ENCODE results near the gene C9orf78. TPM values are rescaled to one million over a fixed set of nuclear protein-coding genes. Genes with fewer than 3 reads are reported as not detected.
A peak's percentile ranks its signal among the peaks of the same experiment; 100 is the strongest.
"Not testable (repeated sequence)": the region's sequence is repeated elsewhere in the genome, so short reads cannot be mapped to it uniquely, and the experiment has no call there.

Gene C9orf78
- total and polyA plus RNA-seq, 2 experiments from 2014 or later: 34.4 to 84.6 TPM

- Histone ChIP-seq H3K79me2 (replicated peaks; ENCODE audit: insufficient read depth) (no peaks in the 10 kb centered on the region), H3F3A (replicated peaks; ENCODE audit: low read depth) (no peaks in the 10 kb centered on the region), H2AFZ (no peak overlapping the region), H3K4me3 (no peak overlapping the region), H3K27me3 (ENCODE audit: insufficient read depth) (no peaks in the 10 kb centered on the region), H4K20me1 (replicated peaks; ENCODE audit: insufficient read depth) (no peaks in the 10 kb centered on the region; the same call in 1 of the 2 replicates), H3K4me1 (ENCODE audit: insufficient read depth) (no peaks in the 10 kb centered on the region), H3K27ac (ENCODE audit: low read depth) (no peak overlapping the region), H3K9me2 (ENCODE audit: insufficient read depth) (no peaks in the 10 kb centered on the region), H3K36me3 (ENCODE audit: insufficient read depth) (no peaks in the 10 kb centered on the region), H3K4me2 (no peak overlapping the region)
- TF ChIP-seq POLR2AphosphoS5 (IDR thresholded peaks at IDR 0.05; ENCODE audit: low read depth) (no peak), EZH2phosphoT487 (IDR thresholded peaks at IDR 0.05; ENCODE audit: unreplicated experiment) (no peak)
- no peak for DNase-seq (ENCODE audit: low spot score)
- Mint-ChIP-seq H3K27ac (no peak overlapping the region), H3K27me3 (ENCODE audit: insufficient read depth, low read depth, poor library complexity) (peaks cover 4% of the 10 kb centered on the region), H3K9me3 (no peaks in the 10 kb centered on the region; the same call in 2 of the 3 replicates), H3K4me3 (no peak overlapping the region), H3K36me3 (ENCODE audit: low read depth) (no peaks in the 10 kb centered on the region), H3K4me1 (no peaks in the 10 kb centered on the region)
- ATAC-seq: no peak
These were observed 49.2 kb downstream of the C9orf78 start for GRCh38 chr9:129785866-129786265.

GRCh38 chr9:129784970-129785369 is 50.1 kb downstream of the C9orf78 start:
- not testable (repeated sequence) for H3K9me3 Mint-ChIP-seq; H3K4me3 Mint-ChIP-seq; H4K20me1 ChIP-seq (replicated peaks; ENCODE audit: insufficient read depth); H3K79me2 ChIP-seq (replicated peaks; ENCODE audit: insufficient read depth); H3K27ac Mint-ChIP-seq; DNase-seq (ENCODE audit: low spot score); H3K4me1 ChIP-seq (ENCODE audit: insufficient read depth); H3K4me1 Mint-ChIP-seq; H3K27ac ChIP-seq (ENCODE audit: low read depth); H3K9me2 ChIP-seq (ENCODE audit: insufficient read depth); H3F3A ChIP-seq (replicated peaks; ENCODE audit: low read depth); H3K27me3 Mint-ChIP-seq (ENCODE audit: insufficient read depth, low read depth, poor library complexity); H3K36me3 Mint-ChIP-seq (ENCODE audit: low read depth); H2AFZ ChIP-seq; H3K4me2 ChIP-seq; H3K4me3 ChIP-seq; H3K27me3 ChIP-seq (ENCODE audit: insufficient read depth); H3K36me3 ChIP-seq (ENCODE audit: insufficient read depth); ATAC-seq

GRCh38 chr9:129783516-129784361 is 51.3 kb downstream of the C9orf78 start:
- Histone ChIP-seq H2AFZ (no peak overlapping the region), H4K20me1 (replicated peaks; ENCODE audit: insufficient read depth) (no peaks in the 10 kb centered on the region), H3K79me2 (replicated peaks; ENCODE audit: insufficient read depth) (no peaks in the 10 kb centered on the region), H3K4me1 (ENCODE audit: insufficient read depth) (no peaks in the 10 kb centered on the region), H3K27ac (ENCODE audit: low read depth) (no peak overlapping the region), H3F3A (replicated peaks; ENCODE audit: low read depth) (no peaks in the 10 kb centered on the region), H3K27me3 (ENCODE audit: insufficient read depth) (no peaks in the 10 kb centered on the region), H3K36me3 (ENCODE audit: insufficient read depth) (no peaks in the 10 kb centered on the region), H3K4me2 (no peak overlapping the region), H3K9me2 (ENCODE audit: insufficient read depth) (no peaks in the 10 kb centered on the region), H3K4me3 (no peak overlapping the region)
- Mint-ChIP-seq H3K27ac (no peak overlapping the region), H3K36me3 (ENCODE audit: low read depth) (no peaks in the 10 kb centered on the region), H3K4me3 (no peak overlapping the region; the same call in 2 of the 3 replicates), H3K4me1 (no peaks in the 10 kb centered on the region), H3K27me3 (ENCODE audit: insufficient read depth, low read depth, poor library complexity) (peaks cover 9% of the 10 kb centered on the region), H3K9me3 (no peaks in the 10 kb centered on the region; the same call in 2 of the 3 replicates)
- DNase-seq (ENCODE audit: low spot score) (peak; percentile 91), ATAC-seq (peak; percentile 98)
- TF ChIP-seq POLR2AphosphoS5 (IDR thresholded peaks at IDR 0.05; ENCODE audit: low read depth): no peak
- no peak for TF ChIP-seq JUNB (IDR thresholded peaks at IDR 0.05; ENCODE audit: unreplicated experiment)
- no peak for TF ChIP-seq ETS1 (IDR thresholded peaks at IDR 0.05)
- TF ChIP-seq CTCF (conservative IDR thresholded peaks at IDR 0.05; ENCODE audit: low read depth in 2 of 2): peak; percentile 93 to 96
